Stimulated activated CD4-positive, alpha-beta T cell treated with anti-CD3 and anti-CD28 coated beads, Interleukin-12 subunit alpha, Interleukin-12 subunit beta, amount 100 ng/mL, for 24 hours (primary cell): ENCODE measurements around the gene FRMD4A.

Experiments
- DNase-seq, 2 experiments: peaks; one replicate each; pipeline ENCODE4 v3.0.0-alpha.2; 2020; ENCODE audit warnings: low read depth in 2 of 2

Gene FRMD4A

DNA sequence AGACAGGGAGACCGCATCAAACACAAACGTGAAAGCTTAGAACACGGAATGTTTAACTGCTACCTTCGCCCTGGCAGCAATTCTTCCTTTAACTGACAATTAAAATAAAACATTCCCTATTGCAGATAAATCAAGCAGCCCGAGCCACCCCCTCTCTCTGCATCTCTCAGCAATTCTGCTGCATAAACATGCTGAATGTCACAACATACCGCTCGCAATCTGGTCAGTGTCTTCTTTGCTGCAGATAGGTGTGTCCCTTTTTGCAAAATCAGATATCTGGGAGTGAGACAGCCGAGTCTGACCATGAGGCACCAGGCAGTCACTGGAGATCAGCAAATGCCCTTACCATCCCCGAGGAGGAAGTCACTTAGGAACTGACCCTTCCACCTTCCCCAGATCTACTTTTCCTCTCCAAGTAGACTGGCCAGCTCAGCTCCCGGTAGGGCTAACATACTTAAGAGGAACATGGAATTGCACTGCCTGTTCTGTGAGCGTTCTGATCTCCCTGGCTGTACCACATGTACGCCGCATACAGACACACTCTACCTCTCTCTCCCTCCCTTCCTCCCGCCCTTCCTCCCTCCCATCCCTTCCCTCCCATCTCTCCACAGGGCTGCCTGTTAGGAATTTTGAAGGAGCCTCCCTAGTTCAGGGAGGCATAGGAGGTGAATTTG, at the start of gene FRMD4A:
FRMD4A (minus strand) TSS at position 537 of the 674 bp plus-strand sequence.
- no peak for DNase-seq

DNA sequence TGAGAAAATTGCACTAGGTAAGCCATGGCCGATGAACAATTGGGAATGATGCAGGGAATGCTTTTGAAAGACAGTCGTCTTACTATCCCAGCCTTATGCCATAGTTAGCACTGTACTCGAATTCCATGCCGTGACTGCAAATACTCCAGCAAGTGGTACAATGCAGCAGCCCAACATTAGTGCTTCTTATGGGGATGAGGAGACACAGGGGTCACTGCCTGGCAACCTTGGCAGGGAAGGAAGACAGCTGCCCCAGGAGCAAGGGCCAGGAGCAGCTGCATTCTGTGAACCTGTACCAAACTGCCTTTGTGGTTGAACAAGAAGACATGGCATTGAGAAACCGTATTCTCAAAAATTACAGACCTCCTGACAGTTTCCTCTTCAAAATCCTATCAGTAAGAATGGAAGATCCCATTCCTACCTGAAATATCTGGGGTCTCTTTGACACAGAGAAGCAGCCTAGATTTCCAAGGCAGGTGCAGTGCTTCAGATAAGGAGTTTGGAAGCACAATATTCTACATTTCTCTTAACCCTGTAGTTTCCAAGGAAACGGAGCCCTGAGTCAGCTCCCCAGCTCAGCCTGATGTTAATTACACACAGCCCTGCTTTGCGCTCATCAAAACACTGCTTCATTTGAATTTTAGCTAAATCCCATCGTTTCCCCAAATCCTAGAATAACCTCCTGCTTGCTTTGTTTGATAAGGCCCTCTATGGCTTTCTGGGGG, 49.0 kb upstream of the FRMD4A start:
- DNase-seq, result no peak

- no peak for DNase-seq
Observed at GRCh38 chr10:14378387-14378960, 47.8 kb upstream of the FRMD4A start.

GRCh38 chr10:14377591-14378175, 47.0 kb upstream of the FRMD4A start:
- DNase-seq, result no peak

- DNase-seq, result no peak
Observed at GRCh38 chr10:14374745-14375445, 44.2 kb upstream of the FRMD4A start.

- DNase-seq, result no peak
Observed at GRCh38 chr10:14372606-14373005, 41.9 kb upstream of the FRMD4A start.

DNA sequence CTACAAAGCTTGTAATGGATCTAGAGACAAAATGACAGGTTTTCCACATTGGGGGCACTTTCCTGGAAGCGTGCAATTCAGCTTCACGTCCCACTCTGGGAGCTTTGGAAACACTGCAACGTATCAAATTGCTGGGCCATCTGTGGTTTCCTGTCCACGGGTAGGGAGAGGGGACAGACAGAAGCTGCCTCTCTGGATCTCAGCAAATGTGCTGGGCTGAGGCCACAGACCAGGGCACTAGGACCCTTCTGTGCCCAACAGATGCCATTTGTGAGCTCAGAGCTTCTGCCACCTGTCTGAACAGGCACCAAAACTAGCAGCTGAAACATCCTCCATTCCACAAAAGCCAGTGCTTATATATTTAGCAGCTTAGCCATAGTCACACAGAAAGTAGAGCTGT, 40.9 kb upstream of the FRMD4A start:
- no peak for DNase-seq

GRCh38 chr10:14370894-14371293, 40.2 kb upstream of the FRMD4A start:
- DNase-seq, result no peak

DNA sequence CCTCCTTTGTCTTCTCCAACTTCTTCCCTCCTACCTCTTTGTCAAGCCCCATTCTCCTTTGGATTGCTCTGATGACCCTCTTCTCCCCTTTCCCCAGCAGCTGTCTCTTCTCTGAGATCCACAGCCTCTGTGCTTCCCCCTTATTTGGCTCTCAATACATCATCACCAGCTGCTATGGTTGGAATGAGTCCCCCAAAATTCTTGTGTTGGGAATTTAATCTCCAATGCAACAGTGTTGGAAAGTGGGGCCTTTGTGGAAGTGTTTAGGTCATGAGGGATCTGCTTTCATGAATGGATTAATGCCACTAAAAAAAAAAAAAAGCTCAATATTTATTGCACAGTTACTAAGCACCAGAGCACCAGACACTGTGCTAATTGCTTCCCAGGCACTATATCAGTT, 39.2 kb upstream of the FRMD4A start:
- no peak for DNase-seq

DNA sequence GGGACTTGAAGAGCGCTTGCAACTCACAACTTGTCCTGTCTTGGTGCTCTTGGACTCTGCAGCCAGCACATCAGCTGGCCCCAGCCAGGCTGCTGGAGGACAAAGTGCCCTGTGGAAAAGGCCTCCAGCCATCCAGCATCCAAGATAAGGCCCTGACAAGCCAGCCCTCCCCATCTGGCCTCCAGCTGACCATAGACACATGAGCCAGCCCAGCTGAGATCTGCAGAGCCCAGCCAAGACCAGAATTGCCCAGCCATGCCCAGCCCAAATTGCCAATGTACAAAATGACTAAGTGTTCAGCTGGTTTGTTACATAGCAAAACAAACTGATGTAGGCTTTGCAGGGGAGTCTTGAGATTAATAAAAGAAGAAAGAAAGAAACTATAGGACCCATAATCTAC, 36.0 kb upstream of the FRMD4A start:
- no peak for DNase-seq

DNA sequence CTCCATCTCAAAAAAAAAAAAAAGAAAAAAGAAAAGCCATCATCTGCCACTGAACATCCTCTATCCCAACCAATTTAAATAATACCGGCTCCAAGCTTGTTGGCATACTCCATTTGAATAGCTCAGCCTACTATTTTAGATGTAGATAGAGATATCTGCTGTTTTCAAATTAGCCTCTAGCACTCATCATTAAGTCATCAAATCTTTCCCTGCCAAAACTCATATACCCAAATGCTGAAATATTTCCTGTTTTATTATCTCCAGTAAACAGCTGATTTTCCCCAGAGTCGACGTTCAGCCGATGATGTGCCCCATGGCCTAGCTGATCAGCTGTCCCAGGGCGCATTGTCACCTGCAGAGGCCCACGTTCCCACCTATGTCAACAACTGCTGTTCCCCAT, 34.5 kb upstream of the FRMD4A start:
- DNase-seq, result no peak

DNA sequence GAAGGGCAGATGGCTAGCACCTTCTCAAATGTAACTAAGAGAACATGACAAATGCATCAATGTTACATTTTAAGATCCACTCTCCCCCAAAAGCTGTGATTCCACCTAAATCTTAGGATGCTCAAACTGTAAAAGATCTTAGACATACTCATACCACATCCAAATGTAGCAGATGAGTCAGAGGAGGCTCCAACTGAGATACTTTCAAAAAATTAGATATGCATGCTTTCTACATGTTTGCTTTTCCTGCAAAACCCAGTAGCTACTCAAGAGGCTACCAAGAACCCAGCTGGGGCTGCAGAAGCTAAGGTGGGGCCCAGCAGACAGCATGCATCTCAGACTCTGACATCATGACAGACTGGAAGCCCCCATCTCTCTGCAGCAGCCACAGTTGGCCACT, 31.4 kb upstream of the FRMD4A start:
- no peak for DNase-seq

GRCh38 chr10:14360961-14361360, 30.2 kb upstream of the FRMD4A start:
- DNase-seq, result no peak

DNA sequence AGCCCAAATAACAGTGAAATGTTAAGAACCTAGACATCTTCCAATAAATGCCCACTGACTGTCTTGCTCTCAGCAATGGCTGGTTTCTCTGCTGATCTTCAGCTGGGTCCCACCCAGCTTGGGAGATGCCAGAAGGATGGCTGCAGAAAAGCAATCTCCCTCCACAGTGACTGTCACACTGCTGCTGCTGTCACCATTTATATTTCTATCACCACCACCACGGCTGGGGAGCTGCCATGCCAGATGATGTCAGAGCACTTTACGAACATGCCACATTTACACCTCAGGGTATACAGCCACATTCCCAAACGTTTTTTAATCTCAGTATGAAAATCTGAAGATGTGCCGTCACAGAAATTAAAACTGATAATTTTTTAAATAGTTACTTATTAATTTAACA, 29.8 kb upstream of the FRMD4A start:
- no peak for DNase-seq

DNA sequence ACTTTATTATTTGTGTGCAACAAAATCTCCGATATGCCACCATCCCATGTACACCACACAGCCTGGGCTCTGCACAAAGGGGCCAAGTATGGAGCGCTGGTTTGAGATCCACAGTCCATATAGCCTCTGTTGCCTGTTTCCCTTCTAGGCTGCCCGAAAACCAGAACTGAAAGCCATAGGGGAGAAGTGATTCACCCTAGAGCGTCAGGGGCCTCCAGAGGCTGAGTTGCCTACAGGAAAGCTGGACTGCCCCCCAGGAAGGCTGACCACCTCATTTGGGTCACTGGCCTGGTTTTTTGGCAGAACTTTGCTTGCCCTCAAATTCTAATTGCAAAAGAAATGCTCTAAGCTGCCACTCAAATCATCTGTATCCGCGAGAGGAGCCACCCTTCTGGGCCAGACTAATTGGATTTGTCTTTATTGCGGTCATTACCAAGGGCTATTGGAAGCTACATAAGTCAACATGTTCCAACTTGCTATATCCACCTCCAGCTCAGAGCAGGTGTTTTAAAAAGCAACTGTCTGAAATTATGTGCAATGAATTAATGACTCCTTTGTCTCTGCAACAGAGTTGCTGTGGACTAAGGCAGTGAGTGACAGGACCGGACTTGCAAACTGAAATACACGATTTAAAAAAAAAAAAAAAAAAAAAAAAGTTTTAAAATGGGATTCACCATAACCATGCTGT, 28.3 kb upstream of the FRMD4A start:
- no peak for DNase-seq

GRCh38 chr10:14356921-14357320, 26.2 kb upstream of the FRMD4A start:
- no peak for DNase-seq

DNA sequence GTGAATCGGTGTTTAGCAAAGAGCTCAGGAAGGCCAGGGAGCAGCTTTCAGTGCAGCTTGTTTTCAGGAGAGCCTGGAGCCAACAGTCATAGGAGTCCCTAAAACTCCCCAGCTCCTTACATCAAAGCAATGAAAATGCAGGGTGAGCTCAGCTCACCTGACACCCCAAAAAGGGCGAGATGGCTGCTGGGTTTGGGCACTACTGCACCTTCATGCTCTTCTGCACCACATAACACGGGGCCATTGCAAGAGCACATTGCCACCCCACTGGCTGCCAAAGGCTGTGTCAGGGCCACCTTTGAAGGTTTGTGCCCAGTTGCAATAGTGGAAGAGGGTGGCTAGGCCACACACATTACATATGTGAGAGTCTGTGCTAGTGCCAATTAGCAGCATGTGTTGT, 25.0 kb upstream of the FRMD4A start:
- no peak for DNase-seq

DNA sequence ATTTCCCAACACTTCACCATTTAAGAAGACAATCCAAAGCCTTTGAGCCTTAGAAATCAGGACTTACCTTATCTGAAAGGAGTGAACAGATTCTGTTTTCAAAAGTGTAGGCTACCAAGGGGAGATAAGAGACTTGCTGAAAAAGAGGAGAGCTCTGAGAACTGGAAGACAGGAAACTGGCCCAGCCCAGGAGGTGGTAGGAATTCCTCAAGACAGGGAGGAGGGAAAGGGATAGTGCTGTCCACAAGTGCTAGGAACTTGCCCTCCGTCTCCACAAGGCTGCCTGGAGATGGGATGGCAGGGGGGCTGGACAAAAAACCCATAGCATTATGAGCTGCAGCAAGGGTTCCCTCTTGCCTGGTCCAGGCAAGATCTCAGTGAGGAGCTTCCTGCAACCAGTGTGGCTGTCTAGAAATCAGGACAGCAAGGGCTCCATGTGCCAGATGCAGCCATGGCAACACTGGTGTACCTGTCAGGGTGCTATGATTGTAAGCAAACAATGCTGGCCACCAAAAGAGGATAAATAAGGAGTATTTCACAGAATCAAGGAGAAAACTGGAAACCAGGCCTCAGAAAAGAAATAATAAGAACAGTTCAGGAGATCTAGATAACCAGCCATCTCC, 22.7 kb upstream of the FRMD4A start:
- DNase-seq, result no peak

DNA sequence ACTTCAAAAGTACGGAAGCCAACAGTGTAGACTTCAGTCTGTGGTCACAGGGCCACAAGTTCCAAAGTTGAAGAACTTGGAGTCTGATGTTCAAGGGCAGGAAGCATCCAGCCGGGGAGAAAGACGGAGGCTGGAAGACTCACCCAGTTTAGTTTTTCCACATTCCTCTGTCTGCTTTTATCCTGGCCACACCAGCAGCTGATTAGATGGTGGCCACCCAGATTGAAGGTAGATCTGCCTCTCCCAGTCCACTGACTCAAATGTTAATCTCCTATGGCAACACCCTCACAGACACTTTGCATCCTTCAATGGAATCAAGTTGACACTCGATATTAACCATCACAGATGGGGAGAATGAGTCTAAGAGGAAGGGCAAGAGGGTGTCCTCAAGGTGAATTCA, 19.3 kb upstream of the FRMD4A start:
- no peak for DNase-seq

DNA sequence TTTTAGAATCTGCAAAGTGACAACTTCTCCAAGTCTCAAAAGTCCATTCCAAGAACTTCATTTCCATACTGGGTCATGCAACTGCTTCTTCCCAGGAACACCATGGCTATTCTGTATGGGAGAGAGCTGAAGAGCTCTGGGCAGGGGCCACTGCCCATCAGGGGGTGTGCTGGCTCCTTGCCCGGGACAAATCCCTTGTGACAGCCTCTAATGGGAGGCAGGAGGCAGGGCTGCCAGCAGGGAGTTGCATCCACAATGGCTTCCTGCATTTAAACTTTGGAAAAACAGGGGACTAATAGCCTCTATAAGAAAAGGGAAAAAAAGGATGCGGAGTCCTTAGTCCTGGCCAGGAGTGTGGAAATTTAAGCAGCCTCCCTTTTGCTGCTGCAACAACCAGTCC, 18.4 kb upstream of the FRMD4A start:
- no peak for DNase-seq

GRCh38 chr10:14345262-14345661, 14.5 kb upstream of the FRMD4A start:
- no peak for DNase-seq
